CD8-positive, alpha-beta memory T cell (primary cell): Measurements from ENCODE around the gene MILR1. TPM values are rescaled to one million over a fixed set of nuclear protein-coding genes. Genes with fewer than 3 reads are reported as not detected.
"Not testable (repeated sequence)": the region's sequence is repeated elsewhere in the genome, so short reads cannot be mapped to it uniquely, and the experiment has no call there.

Experiments
- CTCF ChIA-PET: fragments of 350-600 bp; sonication (Branson Sonifier 250); formaldehyde crosslinking; loops from one replicate; lab custom pipeline; 2021; ENCODE audit warnings: antibody characterized with exemption; lab: Charles Lee
- POLR2A ChIA-PET: fragments of 350-600 bp; sonication (Branson Sonifier 250); formaldehyde crosslinking; loops from one replicate; lab custom pipeline; 2021; ENCODE audit warnings: antibody characterized with exemption; lab: Charles Lee
- DNase-seq, 5 donors: peaks; one replicate each; pipeline versions ENCODE4 v3.0.0 to v3.0.0-alpha.2; 2020 to 2022; ENCODE audit warnings: mixed read lengths in 1 of 5
- H3K27ac ChIP-seq: one replicate; pipeline ENCODE4 v1.7.0; 2013; ENCODE audit warnings: low read depth, mild to moderate bottlenecking, low read length, moderate library complexity
- H3K27me3 ChIP-seq: 2 replicates; pipeline ENCODE4 v1.7.0; 2013; ENCODE audit warnings: low read length, mild to moderate bottlenecking; ENCODE audit not compliant: insufficient read depth, poor library complexity, severe bottlenecking
- H3K36me3 ChIP-seq: 2 replicates; pipeline ENCODE4 v1.7.0; 2013; ENCODE audit warnings: mild to moderate bottlenecking, low read length, moderate library complexity; ENCODE audit not compliant: insufficient read depth
- H3K4me1 ChIP-seq: 2 replicates; pipeline ENCODE4 v1.7.0; 2013; ENCODE audit warnings: mild to moderate bottlenecking, low read length, moderate library complexity; ENCODE audit not compliant: insufficient read depth
- H3K4me3 ChIP-seq: 2 replicates; pipeline ENCODE4 v1.7.0; 2013; ENCODE audit warnings: mild to moderate bottlenecking, low read length
- H3K9me3 ChIP-seq: 2 replicates; pipeline ENCODE4 v1.7.0; 2013; ENCODE audit warnings: mild to moderate bottlenecking, low read length
- H3K27ac Mint-ChIP-seq, 8 donors: one replicate each; pipeline ENCODE4 v1.8.0; 2020 to 2021; ENCODE audit warnings: mixed read lengths in 8 of 8, mild to moderate bottlenecking in 6 of 8, inconsistent platforms in 3 of 8, moderate library complexity in 3 of 8
- H3K27me3 Mint-ChIP-seq, 2 donors: one replicate each; pipeline ENCODE4 v1.8.0; 2020 to 2021; ENCODE audit warnings: mixed read lengths in 2 of 2, mild to moderate bottlenecking in 1 of 2, moderate library complexity in 1 of 2
- H3K36me3 Mint-ChIP-seq, 3 donors: one replicate each; pipeline ENCODE4 v1.8.0; 2020 to 2021; ENCODE audit warnings: mixed read lengths in 3 of 3, inconsistent platforms in 1 of 3, mild to moderate bottlenecking in 1 of 3
- H3K4me1 Mint-ChIP-seq, 3 donors: one replicate each; pipeline ENCODE4 v1.8.0; 2020 to 2021; ENCODE audit warnings: mixed read lengths in 3 of 3, inconsistent platforms in 1 of 3, mild to moderate bottlenecking in 1 of 3
- H3K4me3 Mint-ChIP-seq, 7 donors: one replicate each; pipeline ENCODE4 v1.8.0; 2020 to 2021; ENCODE audit warnings: mixed read lengths in 7 of 7, mild to moderate bottlenecking in 6 of 7, moderate library complexity in 4 of 7, inconsistent platforms in 2 of 7
- H3K9me3 Mint-ChIP-seq, 5 donors: one replicate each; pipeline ENCODE4 v1.8.0; 2020 to 2022; ENCODE audit warnings: mixed read lengths in 5 of 5, mild to moderate bottlenecking in 3 of 5, moderate library complexity in 2 of 5, inconsistent platforms in 1 of 5
- polyA plus RNA-seq: library from polyadenylated mRNA; unstranded; fragments of 300-500 nt; fragmentation: Illumina TruSeq; gene quantifications from one replicate; pipeline ENCODE4 v1.2.3, GENCODE V29; 2021
- total RNA-seq, 2 experiments: library from RNA; stranded (reverse); gene quantifications; one replicate each; pipeline ENCODE4 v1.2.3, GENCODE V29; 2021

The MILR1 gene
- total and polyA plus RNA-seq, 3 experiments from 2014 or later = 0.66 to 0.69 TPM; not detected in 1

- DNase-seq = peak in 4 of 5 donors; percentile 3 to 71 (median 64)
- H3K36me3 ChIP-seq = no peaks in the 10 kb centered on the region
- Mint-ChIP-seq H3K4me1 (peaks cover 3 to 7% (median 5%) of the 10 kb centered on the region in 3 donors), H3K27me3 (no peaks in the 10 kb centered on the region), H3K4me3 (no peak overlapping the region), H3K9me3 (no peaks in the 10 kb centered on the region), H3K36me3 (no peaks in the 10 kb centered on the region), H3K27ac (no peak overlapping the region)
- no peak overlapping the region for H3K27ac ChIP-seq
- no peaks in the 10 kb centered on the region for H3K27me3 ChIP-seq
- H3K4me3 ChIP-seq = no peak overlapping the region
- H3K9me3 ChIP-seq = no peaks in the 10 kb centered on the region
- no peaks in the 10 kb centered on the region for H3K4me1 ChIP-seq
- POLR2A ChIA-PET = interaction anchor here (0.5 to 2.4 kb wide), 6 partner anchors 24 to 87 kb away, joined by 3 to 9 read pairs (median 6); partner anchors contain the start of genes CEP95 and DDX5
- CTCF ChIA-PET = interaction anchor here (0.6 to 6.5 kb wide), 48 partner anchors 9 to 318 kb away, joined by 3 to 76 read pairs (median 5); partner anchors contain the start of genes CEP95, DDX5 and POLG2
These were observed 28.7 kb upstream of the MILR1 start for GRCh38 chr17:64420143-64420670.

GRCh38 chr17:64422121-64422520, 26.8 kb upstream of the MILR1 start:
- H3K4me3 ChIP-seq, H3K4me1 Mint-ChIP-seq, H3K27ac Mint-ChIP-seq, H3K36me3 ChIP-seq, H3K4me3 Mint-ChIP-seq, H3K27ac ChIP-seq, H3K9me3 ChIP-seq, H3K27me3 Mint-ChIP-seq, H3K4me1 ChIP-seq, H3K36me3 Mint-ChIP-seq, DNase-seq, H3K9me3 Mint-ChIP-seq, H3K27me3 ChIP-seq: not testable (repeated sequence)
- POLR2A ChIA-PET = interaction anchor here (0.7 to 2.4 kb wide), 2 partner anchors 36 to 69 kb away, joined by 3 to 9 read pairs; no protein-coding TSS in a partner anchor
- CTCF ChIA-PET = interaction anchor here (0.7 to 6.4 kb wide), 11 partner anchors 9 to 317 kb away, joined by 3 to 42 read pairs (median 14); partner anchors contain the start of genes CEP95 and DDX5

- Histone ChIP-seq H3K4me1 (no peaks in the 10 kb centered on the region), H3K27me3 (no peaks in the 10 kb centered on the region), H3K27ac (no peak overlapping the region), H3K4me3 (no peak overlapping the region), H3K36me3 (no peaks in the 10 kb centered on the region), H3K9me3 (no peaks in the 10 kb centered on the region)
- H3K4me3 Mint-ChIP-seq = no peak overlapping the region
- ChIA-PET POLR2A (no interaction called here), CTCF (interaction anchor here (1.8 kb wide), 1 partner anchor 102 kb away, joined by 6 read pairs; no protein-coding TSS in a partner anchor)
- H3K36me3 Mint-ChIP-seq = no peaks in the 10 kb centered on the region
- H3K27me3 Mint-ChIP-seq = peaks cover 0 to 7% of the 10 kb centered on the region in 2 donors
- no peaks in the 10 kb centered on the region for H3K9me3 Mint-ChIP-seq
- no peak overlapping the region for H3K27ac Mint-ChIP-seq
- no peak for DNase-seq
- peaks cover 0 to 4% (median under 1%) of the 10 kb centered on the region in 3 donors for H3K4me1 Mint-ChIP-seq
These were observed 25.0 kb upstream of the MILR1 start for GRCh38 chr17:64423881-64424280.

GRCh38 chr17:64424324-64424849, 24.5 kb upstream of the MILR1 start:
- H3K27ac Mint-ChIP-seq = no peak overlapping the region
- no peaks in the 10 kb centered on the region for H3K9me3 Mint-ChIP-seq
- H3K4me1 Mint-ChIP-seq = peaks cover 0 to 3% (median 0%) of the 10 kb centered on the region in 3 donors
- Histone ChIP-seq H3K36me3 (no peaks in the 10 kb centered on the region), H3K27me3 (no peaks in the 10 kb centered on the region), H3K4me1 (no peaks in the 10 kb centered on the region), H3K27ac (no peak overlapping the region), H3K4me3 (no peak overlapping the region), H3K9me3 (no peaks in the 10 kb centered on the region)
- H3K27me3 Mint-ChIP-seq = peaks cover 0 to 7% of the 10 kb centered on the region in 2 donors
- H3K4me3 Mint-ChIP-seq = no peak overlapping the region
- ChIA-PET POLR2A (no interaction called here), CTCF (interaction anchor here (1.8 kb wide), 1 partner anchor 103 kb away, joined by 6 read pairs; no protein-coding TSS in a partner anchor)
- no peaks in the 10 kb centered on the region for H3K36me3 Mint-ChIP-seq
- DNase-seq = no peak

- POLR2A ChIA-PET = no interaction called here
- no peak overlapping the region for H3K27ac Mint-ChIP-seq
- H3K9me3 ChIP-seq = no peaks in the 10 kb centered on the region
- no peaks in the 10 kb centered on the region for H3K36me3 Mint-ChIP-seq
- H3K27me3 ChIP-seq = no peaks in the 10 kb centered on the region
- peaks cover 0 to 7% of the 10 kb centered on the region in 2 donors for H3K27me3 Mint-ChIP-seq
- H3K36me3 ChIP-seq = no peaks in the 10 kb centered on the region
- no peak overlapping the region for H3K27ac ChIP-seq
- CTCF ChIA-PET = no interaction called here
- no peaks in the 10 kb centered on the region for H3K4me1 ChIP-seq
- no peak for DNase-seq
- peaks cover 0 to under 1% (median 0%) of the 10 kb centered on the region in 3 donors for H3K4me1 Mint-ChIP-seq
- H3K9me3 Mint-ChIP-seq = no peaks in the 10 kb centered on the region
- no peak overlapping the region for H3K4me3 ChIP-seq
- H3K4me3 Mint-ChIP-seq = no peak overlapping the region
These were observed 23.7 kb upstream of the MILR1 start for GRCh38 chr17:64425191-64425590.

- peaks cover 4 to 7% of the 10 kb centered on the region in 2 donors for H3K27me3 Mint-ChIP-seq
- no peak overlapping the region for H3K4me3 Mint-ChIP-seq
- H3K36me3 Mint-ChIP-seq = no peaks in the 10 kb centered on the region
- H3K9me3 ChIP-seq = no peaks in the 10 kb centered on the region
- no peaks in the 10 kb centered on the region for H3K27me3 ChIP-seq
- ChIA-PET CTCF (interaction anchor here (1.1 kb wide), 1 partner anchor 64 kb away, joined by 3 read pairs; no protein-coding TSS in a partner anchor), POLR2A (no interaction called here)
- H3K9me3 Mint-ChIP-seq = no peaks in the 10 kb centered on the region
- DNase-seq = no peak
- no peaks in the 10 kb centered on the region for H3K4me1 Mint-ChIP-seq
- no peak overlapping the region for H3K27ac ChIP-seq
- H3K4me1 ChIP-seq = no peaks in the 10 kb centered on the region
- no peaks in the 10 kb centered on the region for H3K36me3 ChIP-seq
- no peak overlapping the region for H3K27ac Mint-ChIP-seq
- H3K4me3 ChIP-seq = no peak overlapping the region
These were observed 22.3 kb upstream of the MILR1 start for GRCh38 chr17:64426596-64426995.

GRCh38 chr17:64428406-64428805, 20.5 kb upstream of the MILR1 start:
- no peaks in the 10 kb centered on the region for H3K4me1 Mint-ChIP-seq
- H3K4me3 Mint-ChIP-seq = no peak overlapping the region
- Histone ChIP-seq H3K4me3 (no peak overlapping the region), H3K27me3 (no peaks in the 10 kb centered on the region), H3K4me1 (no peaks in the 10 kb centered on the region), H3K27ac (no peak overlapping the region), H3K9me3 (no peaks in the 10 kb centered on the region), H3K36me3 (no peaks in the 10 kb centered on the region)
- H3K9me3 Mint-ChIP-seq = no peaks in the 10 kb centered on the region
- H3K27ac Mint-ChIP-seq = no peak overlapping the region
- DNase-seq = no peak
- peaks cover 4 to 7% of the 10 kb centered on the region in 2 donors for H3K27me3 Mint-ChIP-seq
- POLR2A ChIA-PET = no interaction called here
- H3K36me3 Mint-ChIP-seq = no peaks in the 10 kb centered on the region
- CTCF ChIA-PET = no interaction called here

GRCh38 chr17:64430036-64430435, 18.9 kb upstream of the MILR1 start:
- H3K4me3 ChIP-seq, H3K9me3 Mint-ChIP-seq, H3K9me3 ChIP-seq, H3K27me3 ChIP-seq, H3K36me3 ChIP-seq, H3K27ac ChIP-seq, H3K4me1 Mint-ChIP-seq, H3K36me3 Mint-ChIP-seq, DNase-seq, H3K4me1 ChIP-seq, H3K27ac Mint-ChIP-seq, H3K27me3 Mint-ChIP-seq, H3K4me3 Mint-ChIP-seq, POLR2A ChIA-PET: not testable (repeated sequence)
- CTCF ChIA-PET = interaction anchor here (1.5 to 2.4 kb wide), 2 partner anchors 9 to 11 kb away, joined by 3 to 12 read pairs; no protein-coding TSS in a partner anchor
